CD4-positive, alpha-beta T cell (primary cell): ENCODE results near the gene RNASEH1. TPM values are rescaled to one million over a fixed set of nuclear protein-coding genes. Genes with fewer than 3 reads are reported as not detected.

Experiments
- ATAC-seq: fragments of 200-7000 bp; cut with Tn5 transposase; one replicate; pipeline ENCODE4 v1.10.0; 2022; ENCODE audit warnings: mild to moderate bottlenecking; ENCODE audit not compliant: poor library complexity
- CTCF ChIA-PET: fragments of 350-600 bp; sonication (Branson Sonifier 250); formaldehyde crosslinking; loops from one replicate; lab custom pipeline; 2021; ENCODE audit warnings: antibody characterized with exemption, inconsistent platforms; lab: Charles Lee
- POLR2A ChIA-PET: fragments of 350-600 bp; sonication (Branson Sonifier 250); formaldehyde crosslinking; loops from one replicate; lab custom pipeline; 2021; ENCODE audit warnings: antibody characterized with exemption, inconsistent platforms; lab: Charles Lee
- DNase-seq, 14 experiments: peaks; one replicate each; pipeline ENCODE4 v3.0.0-alpha.2; 2013 to 2020; ENCODE audit warnings: mixed read lengths in 2 of 14
- H3K27ac ChIP-seq, 2 donors: one replicate each; pipeline versions ENCODE4 v1.5.1 to v1.7.0; 2013; ENCODE audit warnings: low read length in 2 of 2, low read depth in 1 of 2, mild to moderate bottlenecking in 1 of 2
- H3K27me3 ChIP-seq, 2 experiments: 1 replicate in 1 of 2; 2 replicates in 1 of 2; pipeline versions ENCODE4 v1.6.1 to v1.7.0; 2013; ENCODE audit warnings: low read length in 2 of 2, control low read depth in 1 of 2, mild to moderate bottlenecking in 1 of 2, moderate library complexity in 1 of 2; ENCODE audit not compliant: insufficient read depth in 2 of 2, control insufficient read depth in 1 of 2
- H3K36me3 ChIP-seq: one replicate; pipeline ENCODE4 v1.6.1; 2013; ENCODE audit warnings: low read length, control low read depth; ENCODE audit not compliant: insufficient read depth
- H3K4me1 ChIP-seq: one replicate; pipeline ENCODE4 v1.6.1; 2013; ENCODE audit warnings: low read length, control low read depth; ENCODE audit not compliant: insufficient read depth
- H3K4me3 ChIP-seq: one replicate; pipeline ENCODE4 v1.5.1; 2013; ENCODE audit warnings: mild to moderate bottlenecking, low read length, moderate library complexity
- H3K9me3 ChIP-seq, 2 experiments: 1 replicate in 1 of 2; 2 replicates in 1 of 2; pipeline versions ENCODE4 v1.6.1 to v1.7.0; 2013; ENCODE audit warnings: low read length in 2 of 2, mild to moderate bottlenecking in 2 of 2, control low read depth in 1 of 2, moderate library complexity in 1 of 2; ENCODE audit not compliant: control insufficient read depth in 1 of 2, insufficient read depth in 1 of 2
- H3K27ac Mint-ChIP-seq: one replicate; pipeline ENCODE4 v1.8.0; 2020; ENCODE audit warnings: mixed read lengths
- H3K27me3 Mint-ChIP-seq: one replicate; pipeline ENCODE4 v1.8.0; 2021; ENCODE audit warnings: mixed read lengths
- H3K36me3 Mint-ChIP-seq: one replicate; pipeline ENCODE4 v1.8.0; 2021; ENCODE audit warnings: low read depth, mixed read lengths
- H3K4me1 Mint-ChIP-seq: one replicate; pipeline ENCODE4 v1.8.0; 2021; ENCODE audit warnings: low read depth, mixed read lengths
- H3K4me3 Mint-ChIP-seq: one replicate; pipeline ENCODE4 v1.8.0; 2020; ENCODE audit warnings: mild to moderate bottlenecking, mixed read lengths
- H3K9me3 Mint-ChIP-seq: one replicate; pipeline ENCODE4 v1.8.0; 2020; ENCODE audit warnings: mixed read lengths
- CTCF ChIP-seq: fragments of 200-600 bp; IDR thresholded peaks from one replicate; pipeline ENCODE4 v1.8.0; 2022; ENCODE audit warnings: antibody characterized with exemption, mild to moderate bottlenecking
- intact Hi-C, 2 experiments: fragments of 100-400 bp; cut with DNase I in 1 of 2; cut with micrococcal nuclease in 1 of 2; formaldehyde crosslinking; loops; one replicate each; pipeline versions ENCODE4 v1.15.1 to v1.9.0; 2023 to 2025; cut with DNase I, micrococcal nuclease
- total RNA-seq, 174 experiments: library from RNA in 2 of 174; stranded (reverse) in 2 of 174; gene quantifications; one replicate each; pipeline ENCODE4 v1.2.3 and lab custom pipeline; 2021 to 2026

Gene RNASEH1
- total RNA-seq, 2 experiments from 2014 or later, result 31.5 to 31.9 TPM

GRCh38 chr2:3504741-3505140, 53.4 kb downstream of the RNASEH1 start:
- DNase-seq (no peak), ATAC-seq (no peak)
- TF ChIP-seq CTCF, result no peak
- POLR2A ChIA-PET, result no interaction called here
- Mint-ChIP-seq H3K4me3 (no peak overlapping the region), H3K27ac (no peak overlapping the region), H3K27me3 (no peaks in the 10 kb centered on the region), H3K4me1 (peaks cover 16% of the 10 kb centered on the region), H3K36me3 (peaks cover 88% of the 10 kb centered on the region), H3K9me3 (no peaks in the 10 kb centered on the region)
- CTCF ChIA-PET, result no interaction called here
- no peaks in the 10 kb centered on the region for H3K9me3 ChIP-seq
- intact Hi-C loops, result no loop called here
- no peak overlapping the region for H3K4me3 ChIP-seq
- H3K27me3 ChIP-seq, result no peaks in the 10 kb centered on the region
- peaks cover 26% of the 10 kb centered on the region for H3K36me3 ChIP-seq
- no peaks in the 10 kb centered on the region for H3K4me1 ChIP-seq
- no peak overlapping the region for H3K27ac ChIP-seq

DNA sequence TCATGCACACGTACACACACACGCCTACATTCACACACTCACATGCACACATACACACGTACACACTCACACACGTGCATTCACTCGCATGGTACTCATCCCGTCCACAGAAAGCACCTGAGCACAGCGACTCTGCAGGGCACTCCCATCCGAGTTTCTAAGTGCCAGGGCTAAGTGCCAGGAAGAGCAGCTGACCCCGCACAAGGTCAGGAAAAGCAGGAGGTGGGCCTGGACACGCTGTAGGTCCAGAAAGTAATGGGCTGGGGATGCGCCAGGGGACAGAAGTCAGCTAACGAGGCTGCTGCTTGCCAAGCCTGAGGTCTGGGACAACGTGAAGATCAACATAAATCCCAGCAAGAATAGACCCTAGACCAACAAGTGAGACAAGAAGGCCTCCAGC, 54.6 kb downstream of the RNASEH1 start:
- ChIA-PET POLR2A (no interaction called here), CTCF (no interaction called here)
- Histone ChIP-seq H3K27me3 (no peaks in the 10 kb centered on the region), H3K4me1 (no peaks in the 10 kb centered on the region), H3K27ac (no peak overlapping the region), H3K36me3 (peaks cover 38% of the 10 kb centered on the region), H3K9me3 (no peaks in the 10 kb centered on the region), H3K4me3 (no peak overlapping the region)
- no peaks in the 10 kb centered on the region for H3K9me3 Mint-ChIP-seq
- DNase-seq (no peak), ATAC-seq (no peak)
- H3K4me3 Mint-ChIP-seq, result peak overlapping the region; percentile 4
- H3K36me3 Mint-ChIP-seq, result peaks cover 88% of the 10 kb centered on the region
- TF ChIP-seq CTCF, result no peak
- peaks cover 16% of the 10 kb centered on the region for H3K4me1 Mint-ChIP-seq
- no peaks in the 10 kb centered on the region for H3K27me3 Mint-ChIP-seq
- H3K27ac Mint-ChIP-seq, result no peak overlapping the region
- intact Hi-C loops, result no loop called here

DNA sequence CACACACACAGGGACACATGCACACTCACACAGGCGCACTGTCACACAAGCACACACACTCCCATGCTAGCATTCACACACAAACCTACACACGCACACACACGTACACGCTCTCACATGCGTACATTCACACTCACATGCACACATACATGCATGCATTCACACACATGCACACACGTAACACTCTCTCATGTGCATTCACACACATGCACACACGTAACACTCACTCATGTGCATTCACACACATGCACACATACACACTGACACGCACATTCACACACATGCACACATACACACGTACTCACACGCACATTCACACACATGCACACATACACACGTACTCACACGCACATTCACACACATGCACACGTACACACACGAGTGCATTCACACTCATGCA, 55.1 kb downstream of the RNASEH1 start:
- Histone ChIP-seq H3K27me3 (no peaks in the 10 kb centered on the region), H3K36me3 (peaks cover 43% of the 10 kb centered on the region), H3K9me3 (no peaks in the 10 kb centered on the region), H3K27ac (no peak overlapping the region), H3K4me3 (no peak overlapping the region), H3K4me1 (no peaks in the 10 kb centered on the region)
- no peaks in the 10 kb centered on the region for H3K27me3 Mint-ChIP-seq
- TF ChIP-seq CTCF, result no peak
- intact Hi-C loops, result no loop called here
- peaks cover 16% of the 10 kb centered on the region for H3K4me1 Mint-ChIP-seq
- DNase-seq (no peak), ATAC-seq (no peak)
- H3K4me3 Mint-ChIP-seq, result peak overlapping the region; percentile 4
- no peak overlapping the region for H3K27ac Mint-ChIP-seq
- peaks cover 89% of the 10 kb centered on the region for H3K36me3 Mint-ChIP-seq
- H3K9me3 Mint-ChIP-seq, result no peaks in the 10 kb centered on the region
- POLR2A ChIA-PET, result no interaction called here
- CTCF ChIA-PET, result no interaction called here
